Ovary (tissue), 10 donors: ENCODE data around the gene TM9SF1. TPM values are rescaled to one million over a fixed set of nuclear protein-coding genes. Genes with fewer than 3 reads are reported as not detected.

Experiments
- DNase-seq, 5 donors: peaks; one replicate each; pipeline ENCODE4 v3.0.0-alpha.2; 2019 to 2020
- H3K27ac ChIP-seq, 2 donors: fragments of 200-600 bp; one replicate each; pipeline versions ENCODE4 v1.5.1 to v1.8.0; 2019 to 2022
- H3K27me3 ChIP-seq: fragments of 200-600 bp; one replicate; pipeline ENCODE4 v1.8.0; 2022
- H3K36me3 ChIP-seq: fragments of 200-600 bp; sonication (generic); one replicate; pipeline ENCODE4 v1.5.1; 2019
- H3K4me1 ChIP-seq: one replicate; pipeline ENCODE4 v1.8.1; 2013; ENCODE audit warnings: mild to moderate bottlenecking, moderate library complexity; ENCODE audit not compliant: insufficient read depth
- H3K4me3 ChIP-seq: fragments of 200-600 bp; sonication (generic); one replicate; pipeline ENCODE4 v1.5.1; 2017
- H3K9me3 ChIP-seq, 2 donors: fragments of 200-600 bp in 1 of 2; sonication (generic) in 1 of 2; one replicate each; pipeline versions ENCODE4 v1.5.1 to v1.8.1; 2013 to 2019; ENCODE audit warnings: mild to moderate bottlenecking in 1 of 2, moderate library complexity in 1 of 2
- EP300 ChIP-seq: sonication (generic); formaldehyde crosslinking; IDR thresholded peaks from one replicate; pipeline ENCODE4 v1.6.1; 2017; ENCODE audit warnings: antibody characterized with exemption
- POLR2A ChIP-seq: fragments of 450-650 bp; IDR thresholded peaks from one replicate; pipeline ENCODE4 v1.6.1; 2017; ENCODE audit warnings: antibody characterized with exemption, mild to moderate bottlenecking, moderate library complexity
- WGBS, 3 donors: extraction: QIAGEN DNeasy Blood & Tissue Kit in 1 of 3; methylation state at CpG; one replicate each; pipeline versions ENCODE4 v1.1.5 to v1.1.7; 2013 to 2017; 5-methylcytosine and 5-hydroxymethylcytosine counted together
- intact Hi-C, 4 donors: fragments of 100-400 bp; cut with DNase I; formaldehyde crosslinking; loops; one replicate each; pipeline versions ENCODE4 v1.11.0 to v1.15.1; 2022 to 2023
- long read RNA-seq, 3 donors: library from polyadenylated mRNA in 2 of 3; unstranded in 2 of 3; transcript quantifications; one replicate each; pipeline ENCODE4 v2.0.0 and lab custom pipeline, GENCODE V29; 2021 to 2026
- polyA plus RNA-seq, 2 donors: library from polyadenylated mRNA; stranded (reverse); fragments of 200-250 nt in 1 of 2; fragments of 350-450 nt in 1 of 2; fragmentation: Illumina TruSeq in 1 of 2; extraction: RNeasy Lipid Tissue Mini Kit (QIAGEN cat#74804) in 1 of 2; gene quantifications; one replicate each; pipeline ENCODE4 v1.2.3, GENCODE V29; 2013 to 2014
- total RNA-seq, 7 donors: library from RNA; depleted of rRNA in 2 of 7; stranded (reverse); fragments of >200 nt in 2 of 7; fragmentation: NEBNext Ultra II Directional in 3 of 7; extraction: Animal tissue kit (Norgen Biotek cat#: 25700) in 3 of 7; gene quantifications; one replicate each; pipeline versions ENCODE4 v1.1.0 to v1.2.4, GENCODE V29; 2016 to 2023
- TF ChIP-seq, protein P1 (sequence below), 3 donors: fragments of 450-650 bp in 2 of 3; fragments of 200-600 bp in 1 of 3; IDR thresholded peaks; one replicate each; pipeline versions ENCODE4 v1.5.1 to v1.8.0; 2016 to 2022; ENCODE audit warnings: antibody characterized with exemption in 3 of 3, mild to moderate bottlenecking in 1 of 3
- donor health status: DM: no; HTN: no; CAD: no; lungs with moderate emphysema.
- donor health status: DM: no; HTN: no; CAD: no.
- donor health status: Bipolar disorder and iron deficiency.
- donor health status: DM: yes; HTN: yes; CAD: no.
- donor health status: DM: no; HTN: no; CAD: no.
- donor health status: DM: yes; HTN: yes; CAD: no.

Gene TM9SF1, protein sequence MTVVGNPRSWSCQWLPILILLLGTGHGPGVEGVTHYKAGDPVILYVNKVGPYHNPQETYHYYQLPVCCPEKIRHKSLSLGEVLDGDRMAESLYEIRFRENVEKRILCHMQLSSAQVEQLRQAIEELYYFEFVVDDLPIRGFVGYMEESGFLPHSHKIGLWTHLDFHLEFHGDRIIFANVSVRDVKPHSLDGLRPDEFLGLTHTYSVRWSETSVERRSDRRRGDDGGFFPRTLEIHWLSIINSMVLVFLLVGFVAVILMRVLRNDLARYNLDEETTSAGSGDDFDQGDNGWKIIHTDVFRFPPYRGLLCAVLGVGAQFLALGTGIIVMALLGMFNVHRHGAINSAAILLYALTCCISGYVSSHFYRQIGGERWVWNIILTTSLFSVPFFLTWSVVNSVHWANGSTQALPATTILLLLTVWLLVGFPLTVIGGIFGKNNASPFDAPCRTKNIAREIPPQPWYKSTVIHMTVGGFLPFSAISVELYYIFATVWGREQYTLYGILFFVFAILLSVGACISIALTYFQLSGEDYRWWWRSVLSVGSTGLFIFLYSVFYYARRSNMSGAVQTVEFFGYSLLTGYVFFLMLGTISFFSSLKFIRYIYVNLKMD
- total RNA-seq: 10 to 100 TPM; 34.9 to 65.6 (median 44.9) TPM
- 10 to 100 TPM; 32.3 to 40.0 TPM for polyA plus RNA-seq
- long read RNA-seq, donor 1, transcript TM9SF1-207 (3 exons, 961 nt): minor isoform, 8 of 367 reads
- long read RNA-seq, donor 1, transcript TM9SF1-201 (6 exons, 2,452 nt): major isoform, 220 of 367 reads
- long read RNA-seq, donor 1, transcript TM9SF1-202 (5 exons, 2,055 nt): minor isoform, 5 of 367 reads
- long read RNA-seq, donor 1, partial matches to known transcripts: 106 of 367 reads
- long read RNA-seq, donor 1, other reads (novel, unspliced or antisense): 25 of 367 reads
- long read RNA-seq, donor 2, transcript TM9SF1-201 (6 exons, 2,452 nt): major isoform, 8 of 25 reads
- long read RNA-seq, donor 2, partial matches to known transcripts: 16 of 25 reads
- long read RNA-seq, donor 2, other reads (novel, unspliced or antisense): 0 of 25 reads
- long read RNA-seq, donor 3, transcript TM9SF1-201 (6 exons, 2,452 nt): major isoform, 86 of 147 reads
- long read RNA-seq, donor 3, partial matches to known transcripts: 34 of 147 reads
- long read RNA-seq, donor 3, other reads (novel, unspliced or antisense): 18 of 147 reads

DNA sequence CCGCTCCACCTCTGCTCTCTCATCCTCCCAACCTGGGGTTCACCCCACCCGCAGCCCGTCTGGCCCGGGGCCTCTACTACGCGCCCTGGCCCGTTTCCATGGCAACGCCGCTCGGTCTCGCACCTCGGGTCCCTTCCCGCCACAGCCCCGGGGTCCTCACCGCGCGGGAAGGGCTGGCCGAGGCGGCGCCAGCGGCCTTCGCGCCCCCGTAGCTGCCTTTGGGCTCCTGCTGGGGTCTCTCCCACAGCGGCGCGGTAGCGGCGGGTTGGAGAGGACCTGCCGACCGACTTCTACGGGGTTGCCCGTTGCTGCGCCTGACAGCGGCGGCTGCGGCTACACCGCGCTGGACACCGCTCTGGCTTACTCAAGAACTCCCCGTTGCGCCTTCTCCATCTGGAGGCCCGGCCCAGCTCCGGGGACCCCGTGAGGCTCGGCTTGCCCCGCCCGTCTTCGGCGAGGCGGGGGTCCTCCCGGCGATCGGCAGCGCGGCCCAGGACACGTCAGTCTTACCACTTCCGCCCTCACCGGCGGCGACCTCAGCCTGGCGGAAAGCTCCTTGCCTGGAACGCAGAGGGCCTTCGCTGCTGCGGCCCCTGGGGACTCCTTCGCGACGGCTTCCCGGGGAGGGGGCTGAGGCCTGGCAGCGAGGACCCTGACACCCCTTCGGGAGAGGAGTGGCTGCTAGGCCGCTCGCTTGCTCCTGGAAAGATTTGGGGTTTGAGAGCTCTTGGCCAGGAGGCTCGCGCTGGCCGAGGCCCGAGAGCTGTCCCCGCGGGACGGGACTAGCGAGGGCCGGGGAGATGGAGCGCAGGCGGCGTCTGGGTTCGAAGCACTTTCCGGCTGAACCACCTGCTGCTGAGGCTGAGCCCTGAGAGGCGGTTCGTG, at the start of gene TM9SF1:
Gene TM9SF1 (minus strand): TSS at position 256 of the 885 bp plus-strand sequence. CDS start 422 bp downstream, outside the sequence.
- Histone ChIP-seq H3K27me3 (no peaks in the 10 kb centered on the region), H3K9me3 (no peaks in the 10 kb centered on the region), H3K36me3 (no peaks in the 10 kb centered on the region), H3K27ac (peak within 1 kb of the TSS; percentile 80 to 99), H3K4me3 (peak within 1 kb of the TSS; percentile 97), H3K4me1 (peaks cover 4% of the 10 kb centered on the region)
- intact Hi-C loops: no loop called here
- TF ChIP-seq, protein P1, sequence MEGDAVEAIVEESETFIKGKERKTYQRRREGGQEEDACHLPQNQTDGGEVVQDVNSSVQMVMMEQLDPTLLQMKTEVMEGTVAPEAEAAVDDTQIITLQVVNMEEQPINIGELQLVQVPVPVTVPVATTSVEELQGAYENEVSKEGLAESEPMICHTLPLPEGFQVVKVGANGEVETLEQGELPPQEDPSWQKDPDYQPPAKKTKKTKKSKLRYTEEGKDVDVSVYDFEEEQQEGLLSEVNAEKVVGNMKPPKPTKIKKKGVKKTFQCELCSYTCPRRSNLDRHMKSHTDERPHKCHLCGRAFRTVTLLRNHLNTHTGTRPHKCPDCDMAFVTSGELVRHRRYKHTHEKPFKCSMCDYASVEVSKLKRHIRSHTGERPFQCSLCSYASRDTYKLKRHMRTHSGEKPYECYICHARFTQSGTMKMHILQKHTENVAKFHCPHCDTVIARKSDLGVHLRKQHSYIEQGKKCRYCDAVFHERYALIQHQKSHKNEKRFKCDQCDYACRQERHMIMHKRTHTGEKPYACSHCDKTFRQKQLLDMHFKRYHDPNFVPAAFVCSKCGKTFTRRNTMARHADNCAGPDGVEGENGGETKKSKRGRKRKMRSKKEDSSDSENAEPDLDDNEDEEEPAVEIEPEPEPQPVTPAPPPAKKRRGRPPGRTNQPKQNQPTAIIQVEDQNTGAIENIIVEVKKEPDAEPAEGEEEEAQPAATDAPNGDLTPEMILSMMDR (IDR thresholded peaks at IDR 0.05): peak in 1 of 3 donors; percentile 10
- no peak for TF ChIP-seq EP300
- TF ChIP-seq POLR2A: peak; percentile 69
- WGBS, 3 donors: 0 to 1% (median 1%) methylated on average over 51 to 89 of the region's 89 CpGs
- peak; percentile 86 to 94 (median 89) for DNase-seq

DNA sequence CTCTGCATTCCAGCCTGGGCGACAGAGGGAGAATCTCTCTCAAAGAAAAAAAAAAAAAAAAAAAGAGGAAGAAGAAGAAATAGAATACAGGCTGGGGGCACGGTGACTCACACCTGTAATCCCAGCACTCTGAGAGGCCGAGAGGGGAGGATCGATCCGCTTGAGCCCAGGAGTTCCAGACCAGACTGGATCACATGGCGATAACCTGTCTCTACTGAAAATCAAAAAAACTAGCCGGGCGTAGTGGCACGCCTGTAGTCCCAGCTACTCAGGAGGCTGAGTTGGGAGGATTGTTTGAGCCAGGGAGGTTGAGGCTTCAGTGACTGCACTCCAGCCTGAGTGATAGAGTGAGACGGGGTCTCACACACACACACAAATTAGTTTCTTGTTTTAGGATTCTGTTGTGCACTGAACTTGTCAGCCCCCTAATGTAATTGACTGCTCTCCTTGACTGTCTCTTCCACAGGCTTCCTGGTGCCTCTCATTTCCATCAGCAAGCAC, 48.1 kb upstream of the TM9SF1 start:
- DNase-seq: peak in 1 of 5 donors; percentile 51
- Histone ChIP-seq H3K27me3 (no peaks in the 10 kb centered on the region), H3K36me3 (no peaks in the 10 kb centered on the region), H3K4me1 (peaks cover 7% of the 10 kb centered on the region), H3K9me3 (no peaks in the 10 kb centered on the region), H3K4me3 (peak overlapping the region; percentile 91), H3K27ac (peak overlapping the region; percentile 92 to 96)
- intact Hi-C loops: loop anchor here in 3 of 4 donors (5.0 kb wide), 4 partner anchors 54 to 189 kb away; partner anchors contain the start of genes CIDEB (in 1 of the 3), DHRS1 (in 1 of the 3), LTB4R (in 1 of the 3) and LTB4R2 (in 1 of the 3)
- WGBS, 3 donors: 57 to 63% (median 62%) methylated on average over 10 of the region's 10 CpGs
- no peak for TF ChIP-seq EP300
- no peak for TF ChIP-seq POLR2A
- TF ChIP-seq, protein P1 (IDR thresholded peaks at IDR 0.05): no peak

DNA sequence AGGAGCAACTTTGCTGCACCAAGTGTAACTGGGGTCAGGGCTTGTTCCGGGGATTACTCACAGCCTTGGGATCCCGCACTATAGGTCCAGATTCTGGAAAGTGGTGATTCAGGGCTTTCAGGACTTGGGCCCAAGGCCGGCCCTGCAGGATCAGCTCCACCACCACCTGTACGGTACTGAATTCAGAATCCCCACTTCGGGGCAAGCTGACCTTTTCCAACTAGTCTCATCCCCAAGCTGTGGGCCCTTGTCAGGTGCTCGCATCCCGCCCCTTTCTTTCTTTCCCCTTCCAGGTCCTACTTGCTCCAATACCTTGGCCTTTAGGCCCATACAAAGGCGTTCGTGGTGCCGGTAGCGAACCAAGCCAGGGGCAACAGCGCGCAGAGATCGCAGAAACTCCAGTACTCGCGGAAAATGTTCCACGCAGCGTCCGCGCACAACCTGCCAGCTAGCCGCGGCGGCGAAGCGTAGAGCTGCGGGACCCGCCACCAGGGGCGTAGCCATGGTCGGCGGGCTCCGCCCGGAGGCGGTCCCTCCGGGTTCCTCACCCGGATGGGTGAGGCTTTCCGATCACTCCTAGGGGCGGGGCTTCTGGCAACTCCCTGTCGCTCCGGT, 46.7 kb upstream of the TM9SF1 start:
- peak; percentile 93 to 94 (median 93) for DNase-seq
- H3K27ac ChIP-seq: peak overlapping the region; percentile 92 to 96
- TF ChIP-seq POLR2A (no peak), EP300 (no peak)
- TF ChIP-seq, protein P1 (IDR thresholded peaks at IDR 0.05): peak; percentile 73 to 81 (median 79)
- intact Hi-C loops: loop anchor here in 3 of 4 donors (5.0 kb wide), 4 partner anchors 55 to 190 kb away; partner anchors contain the start of genes CIDEB (in 1 of the 3), DHRS1 (in 1 of the 3), LTB4R (in 1 of the 3) and LTB4R2 (in 1 of the 3)
- H3K4me3 ChIP-seq: peak overlapping the region; percentile 91
- WGBS, 3 donors: 0 to 1% (median 0%) methylated on average over 31 to 39 of the region's 39 CpGs
- peaks cover 7% of the 10 kb centered on the region for H3K4me1 ChIP-seq
- no peaks in the 10 kb centered on the region for H3K36me3 ChIP-seq
- no peaks in the 10 kb centered on the region for H3K9me3 ChIP-seq
- H3K27me3 ChIP-seq: no peaks in the 10 kb centered on the region
